ENCODE results near the gene WDR6. TPM values are rescaled to one million over a fixed set of nuclear protein-coding genes. Genes with fewer than 3 reads are reported as not detected.

The WDR6 gene
- total and polyA plus RNA-seq, 2 experiments from 2014 or later, result 76.5 to 156 TPM

- Histone ChIP-seq H3K4me1 (ENCODE audit: insufficient read depth) (peaks cover 7% of the 10 kb centered on the region; the same call in 1 of the 2 replicates), H3K36me3 (ENCODE audit: insufficient read depth) (peaks cover 54% of the 10 kb centered on the region), H3K9me2 (ENCODE audit: insufficient read depth) (no peaks in the 10 kb centered on the region), H3K79me2 (replicated peaks; ENCODE audit: insufficient read depth) (peaks cover 16% of the 10 kb centered on the region), H3F3A (replicated peaks; ENCODE audit: low read depth) (peaks cover 56% of the 10 kb centered on the region), H3K27ac (ENCODE audit: low read depth) (peak within 1 kb of the TSS; percentile 76), H2AFZ (no peak within 1 kb of the TSS), H3K4me2 (peak within 1 kb of the TSS; percentile 98), H3K27me3 (ENCODE audit: insufficient read depth) (no peaks in the 10 kb centered on the region), H4K20me1 (replicated peaks; ENCODE audit: insufficient read depth) (peaks cover 20% of the 10 kb centered on the region), H3K4me3 (peak within 1 kb of the TSS; percentile 93)
- H3K27ac Mint-ChIP-seq, result peak within 1 kb of the TSS; percentile 97
- ATAC-seq (peak; percentile 91), DNase-seq (ENCODE audit: low spot score) (peak; percentile 96)
- peaks cover 18% of the 10 kb centered on the region for H3K4me1 Mint-ChIP-seq
- H3K27me3 Mint-ChIP-seq (ENCODE audit: insufficient read depth, low read depth, poor library complexity), result peaks cover 22% of the 10 kb centered on the region
- peak within 1 kb of the TSS; percentile 94 for H3K4me3 Mint-ChIP-seq
- TF ChIP-seq ZNF462 (CRISPR knock-in tag; IDR thresholded peaks at IDR 0.05), result no peak
- TF ChIP-seq REST (IDR thresholded peaks at IDR 0.05; ENCODE audit: unreplicated experiment), result no peak
- no peak for TF ChIP-seq ZNF114 (CRISPR knock-in tag; IDR thresholded peaks at IDR 0.05)
- TF ChIP-seq CREB1 (CRISPR knock-in tag; IDR thresholded peaks at IDR 0.05; ENCODE audit: low read depth), result peak; percentile 96
- peak; percentile 14; the same call in 1 of the 2 replicates for TF ChIP-seq ETS1 (IDR thresholded peaks at IDR 0.05)
- TF ChIP-seq POLR2AphosphoS5 (IDR thresholded peaks at IDR 0.05; ENCODE audit: low read depth), result peak; percentile 100
- TF ChIP-seq CTCF (conservative IDR thresholded peaks at IDR 0.05; ENCODE audit: low read depth in 2 of 2), result peak in 1 of 2 experiments; percentile 0; a peak in 1 of 4 replicates
- no peak for TF ChIP-seq JUNB (IDR thresholded peaks at IDR 0.05; ENCODE audit: unreplicated experiment)
- TF ChIP-seq STAT1 (IDR thresholded peaks at IDR 0.05; ENCODE audit: unreplicated experiment), result no peak
- TF ChIP-seq ZNF331 (CRISPR knock-in tag; IDR thresholded peaks at IDR 0.05; ENCODE audit: low read depth), result no peak
- no peaks in the 10 kb centered on the region; the same call in 1 of the 3 replicates for H3K9me3 Mint-ChIP-seq
- H3K36me3 Mint-ChIP-seq (ENCODE audit: low read depth), result peaks cover 88% of the 10 kb centered on the region
These were observed 21.7 kb downstream of the WDR6 start, which contains the start of gene IMPDH2 for GRCh38 chr3:49028673-49029562. Gene IMPDH2, minus strand, starts transcription at chr3:49029398. Its CDS starts 48 bp downstream, at chr3:49029350.
